ENCODE results near the gene CNTNAP2.

GRCh38 chr7:148330124-148330818, 2213.7 kb downstream of the CNTNAP2 start:
- no peak for TF ChIP-seq FOXM1 (IDR thresholded peaks at IDR 0.05; ENCODE audit: borderline replicate concordance)
- no peak for TF ChIP-seq FOXA1 (IDR thresholded peaks at IDR 0.05)
- TF ChIP-seq ELF4 (IDR thresholded peaks at IDR 0.05): no peak
- no peak for TF ChIP-seq L3MBTL2 (conservative IDR thresholded peaks at IDR 0.05)
- TF ChIP-seq SP1 (IDR thresholded peaks at IDR 0.05): no peak
- no peak for TF ChIP-seq BHLHE40 (IDR thresholded peaks at IDR 0.05; ENCODE audit: borderline replicate concordance)
- no peak for TF ChIP-seq SUZ12 (IDR thresholded peaks at IDR 0.05)
